CD4-positive, alpha-beta memory T cell (primary cell): ENCODE data around the gene GMEB1. TPM values are rescaled to one million over a fixed set of nuclear protein-coding genes. Genes with fewer than 3 reads are reported as not detected.
"Not testable (repeated sequence)": the region's sequence is repeated elsewhere in the genome, so short reads cannot be mapped to it uniquely, and the experiment has no call there.

Source experiments
- CTCF ChIA-PET: fragments of 350-600 bp; sonication (Branson Sonifier 250); formaldehyde crosslinking; loops from one replicate; lab custom pipeline; 2021; ENCODE audit warnings: inconsistent platforms; ENCODE audit not compliant: partially characterized antibody; lab: Charles Lee
- POLR2A ChIA-PET: fragments of 350-600 bp; sonication (Branson Sonifier 250); formaldehyde crosslinking; loops from one replicate; lab custom pipeline; 2021; ENCODE audit not compliant: partially characterized antibody; lab: Charles Lee
- DNase-seq, 5 donors: peaks; one replicate each; pipeline versions ENCODE4 v3.0.0 to v3.0.0-alpha.2; 2020 to 2022; ENCODE audit warnings: mixed read lengths in 1 of 5
- H3K27ac ChIP-seq: one replicate; pipeline ENCODE4 v1.7.0; 2013; ENCODE audit warnings: low read depth, low read length
- H3K27me3 ChIP-seq: 2 replicates; pipeline ENCODE4 v1.7.0; 2013; ENCODE audit warnings: mild to moderate bottlenecking, low read length, moderate library complexity; ENCODE audit not compliant: insufficient read depth
- H3K36me3 ChIP-seq: 2 replicates; pipeline ENCODE4 v1.7.0; 2013; ENCODE audit warnings: mild to moderate bottlenecking, low read length, moderate library complexity; ENCODE audit not compliant: insufficient read depth
- H3K4me1 ChIP-seq: 2 replicates; pipeline ENCODE4 v1.7.0; 2013; ENCODE audit warnings: mild to moderate bottlenecking, low read length, moderate library complexity; ENCODE audit not compliant: insufficient read depth
- H3K4me3 ChIP-seq, 2 donors: one replicate each; pipeline ENCODE4 v1.7.0; 2013; ENCODE audit warnings: low read length in 2 of 2, mild to moderate bottlenecking in 1 of 2
- H3K9me3 ChIP-seq, 2 donors: one replicate each; pipeline ENCODE4 v1.7.0; 2013; ENCODE audit warnings: low read length in 2 of 2, control low read depth in 1 of 2; ENCODE audit not compliant: control insufficient read depth in 1 of 2
- H3K27ac Mint-ChIP-seq, 7 donors: one replicate each; pipeline ENCODE4 v1.8.0; 2020 to 2021; ENCODE audit warnings: mixed read lengths in 7 of 7, mild to moderate bottlenecking in 6 of 7, inconsistent platforms in 3 of 7, moderate library complexity in 3 of 7
- H3K27me3 Mint-ChIP-seq, 2 donors: one replicate each; pipeline ENCODE4 v1.8.0; 2020 to 2021; ENCODE audit warnings: mixed read lengths in 2 of 2
- H3K36me3 Mint-ChIP-seq, 2 donors: one replicate each; pipeline ENCODE4 v1.8.0; 2020 to 2021; ENCODE audit warnings: mixed read lengths in 2 of 2, inconsistent platforms in 1 of 2, mild to moderate bottlenecking in 1 of 2
- H3K4me1 Mint-ChIP-seq, 4 donors: one replicate each; pipeline ENCODE4 v1.8.0; 2020 to 2021; ENCODE audit warnings: mixed read lengths in 4 of 4, mild to moderate bottlenecking in 1 of 4
- H3K4me3 Mint-ChIP-seq, 8 donors: one replicate each; pipeline ENCODE4 v1.8.0; 2020 to 2021; ENCODE audit warnings: mixed read lengths in 8 of 8, mild to moderate bottlenecking in 7 of 8, moderate library complexity in 6 of 8, inconsistent platforms in 3 of 8
- H3K9me3 Mint-ChIP-seq, 8 donors: one replicate each; pipeline ENCODE4 v1.8.0; 2020 to 2021; ENCODE audit warnings: mixed read lengths in 8 of 8, mild to moderate bottlenecking in 5 of 8, inconsistent platforms in 3 of 8, moderate library complexity in 1 of 8
- intact Hi-C: fragments of 100-400 bp; cut with micrococcal nuclease; formaldehyde crosslinking; loops from one replicate; pipeline ENCODE4 v1.15.1; 2023
- polyA plus RNA-seq, 2 donors: library from polyadenylated mRNA; unstranded; fragments of 300-500 nt; fragmentation: Illumina TruSeq; gene quantifications; one replicate each; pipeline ENCODE4 v1.2.3, GENCODE V29; 2021
- total RNA-seq, 2 experiments: library from RNA; stranded (reverse); gene quantifications; one replicate each; pipeline ENCODE4 v1.2.3, GENCODE V29; 2021

The GMEB1 gene
- total and polyA plus RNA-seq, 4 experiments from 2014 or later: 9.7 to 21.9 (median 19.9) TPM

GRCh38 chr1:28719332-28719619, 50.7 kb downstream of the GMEB1 start:
- Mint-ChIP-seq H3K27ac (peak overlapping the region in 4 of 7 donors; percentile 0 to 44 (median 28)), H3K4me1 (peaks cover 0 to 4% (median 1%) of the 10 kb centered on the region in 4 donors), H3K27me3 (no peaks in the 10 kb centered on the region), H3K9me3 (no peaks in the 10 kb centered on the region), H3K4me3 (no peak overlapping the region), H3K36me3 (peaks cover 8 to 15% of the 10 kb centered on the region in 2 donors)
- H3K27me3 ChIP-seq: no peaks in the 10 kb centered on the region
- H3K4me3 ChIP-seq: no peak overlapping the region
- H3K27ac ChIP-seq: no peak overlapping the region
- peaks cover 8% of the 10 kb centered on the region for H3K36me3 ChIP-seq
- H3K4me1 ChIP-seq: no peaks in the 10 kb centered on the region
- no peaks in the 10 kb centered on the region for H3K9me3 ChIP-seq
- intact Hi-C loops: no loop called here
- ChIA-PET CTCF (interaction anchor here (1.1 to 2.1 kb wide), 4 partner anchors 17 to 148 kb away, joined by 3 to 13 read pairs (median 5); partner anchors contain the start of genes TAF12 and YTHDF2), POLR2A (interaction anchor here (1.2 to 1.8 kb wide), 3 partner anchors 17 to 138 kb away, joined by 4 to 7 read pairs (median 4); partner anchors contain the start of genes TAF12 and YTHDF2)
- DNase-seq: no peak

GRCh38 chr1:28720376-28720775, 51.8 kb downstream of the GMEB1 start:
- Mint-ChIP-seq H3K27ac (peak overlapping the region in 3 of 7 donors; percentile 12 to 36 (median 29)), H3K4me1 (peaks cover 0 to 4% (median 1%) of the 10 kb centered on the region in 4 donors), H3K27me3 (peaks cover 0 to 2% of the 10 kb centered on the region in 2 donors), H3K9me3 (no peaks in the 10 kb centered on the region), H3K36me3 (peaks cover 3 to 7% of the 10 kb centered on the region in 2 donors), H3K4me3 (no peak overlapping the region)
- no peak for DNase-seq
- no peaks in the 10 kb centered on the region for H3K27me3 ChIP-seq
- ChIA-PET POLR2A (no interaction called here), CTCF (no interaction called here)
- H3K4me3 ChIP-seq: no peak overlapping the region
- no peak overlapping the region for H3K27ac ChIP-seq
- intact Hi-C loops: no loop called here
- H3K9me3 ChIP-seq: no peaks in the 10 kb centered on the region
- no peaks in the 10 kb centered on the region for H3K36me3 ChIP-seq
- no peaks in the 10 kb centered on the region for H3K4me1 ChIP-seq

DNA sequence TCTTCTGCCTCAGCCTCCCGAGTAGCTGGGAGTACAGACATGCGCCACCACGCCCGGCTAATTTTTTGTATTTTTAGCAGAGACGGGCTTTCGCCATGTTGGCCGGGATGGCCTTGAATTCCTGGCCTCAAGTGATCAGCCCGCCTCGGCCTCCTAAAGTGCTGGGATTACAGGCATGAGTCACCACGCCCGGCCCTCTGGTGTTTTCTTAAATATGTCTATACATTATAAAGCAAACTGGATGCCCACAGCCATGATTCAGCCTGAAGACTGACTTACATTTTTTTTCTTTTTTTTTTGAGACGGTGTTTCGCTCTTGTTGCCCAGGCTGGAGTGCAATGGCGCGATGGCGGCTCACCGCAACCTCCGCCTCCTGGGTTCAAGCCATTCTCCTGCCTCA, 53.3 kb downstream of the GMEB1 start:
- H3K4me1 ChIP-seq, H3K4me3 Mint-ChIP-seq, intact Hi-C loops, H3K36me3 Mint-ChIP-seq, H3K27me3 ChIP-seq, H3K27ac ChIP-seq, H3K9me3 ChIP-seq, H3K27me3 Mint-ChIP-seq, DNase-seq, H3K36me3 ChIP-seq, H3K4me3 ChIP-seq, H3K9me3 Mint-ChIP-seq, POLR2A ChIA-PET, H3K27ac Mint-ChIP-seq, H3K4me1 Mint-ChIP-seq: not testable (repeated sequence)
- CTCF ChIA-PET: interaction anchor here (1.0 to 1.1 kb wide), 3 partner anchors 15 to 155 kb away, joined by 3 read pairs; partner anchors contain the start of gene YTHDF2

DNA sequence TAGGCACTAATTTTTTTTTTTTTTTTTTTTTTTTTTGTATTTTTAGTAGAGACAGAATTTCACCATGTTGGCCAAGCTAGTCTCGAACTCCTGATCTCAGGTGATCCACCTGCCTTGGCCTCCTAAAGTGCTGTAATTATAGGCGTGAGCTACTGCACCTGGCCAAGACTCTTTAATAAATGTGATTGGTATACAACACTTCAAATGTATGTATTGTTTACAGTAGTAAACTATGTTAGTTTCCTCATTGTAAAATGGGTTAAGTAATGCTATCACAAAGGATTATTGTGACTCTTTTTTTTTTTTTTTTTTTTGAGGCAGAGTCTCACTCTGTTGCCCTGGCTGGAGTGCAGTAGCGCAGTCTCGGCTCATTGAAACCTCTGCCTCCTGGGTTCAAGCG, 56.8 kb downstream of the GMEB1 start:
- POLR2A ChIA-PET: interaction anchor here (1.1 kb wide), 1 partner anchor 11 kb away, joined by 3 read pairs; the partner anchor contains the start of gene YTHDF2
- H3K27me3 Mint-ChIP-seq, H3K4me1 ChIP-seq, H3K36me3 ChIP-seq, H3K4me3 ChIP-seq, H3K9me3 Mint-ChIP-seq, H3K27ac Mint-ChIP-seq, H3K4me3 Mint-ChIP-seq, H3K27ac ChIP-seq, DNase-seq, H3K27me3 ChIP-seq, H3K9me3 ChIP-seq, H3K4me1 Mint-ChIP-seq, intact Hi-C loops, H3K36me3 Mint-ChIP-seq: not testable (repeated sequence)
- CTCF ChIA-PET: interaction anchor here (1.5 kb wide), 1 partner anchor 10 kb away, joined by 4 read pairs; no protein-coding TSS in a partner anchor

GRCh38 chr1:28735961-28736449, 67.4 kb downstream of the GMEB1 start:
- no peak for DNase-seq
- H3K9me3 ChIP-seq: no peaks in the 10 kb centered on the region
- Mint-ChIP-seq H3K27me3 (peaks cover 0 to 2% of the 10 kb centered on the region in 2 donors), H3K27ac (peak overlapping the region; percentile 89 to 98 (median 94)), H3K9me3 (no peaks in the 10 kb centered on the region), H3K36me3 (peaks cover 13 to 28% of the 10 kb centered on the region in 2 donors), H3K4me3 (peak overlapping the region in 7 of 8 donors; percentile 92 to 98 (median 96)), H3K4me1 (peaks cover 15 to 47% (median 25%) of the 10 kb centered on the region in 4 donors)
- POLR2A ChIA-PET: interaction anchor here (0.5 to 9.0 kb wide), 36 partner anchors 9 to 867 kb away, joined by 3 to 182 read pairs (median 5); partner anchors contain the start of genes EPB41, GMEB1, MED18 and RNU11
- H3K4me1 ChIP-seq: peaks cover 37% of the 10 kb centered on the region
- no peaks in the 10 kb centered on the region for H3K27me3 ChIP-seq
- intact Hi-C loops: loop anchor here (1.0 to 2.0 kb wide), 8 partner anchors 67 to 489 kb away; partner anchors contain the start of genes RNU11, TAF12 and TRNAU1AP
- peak overlapping the region; percentile 90 for H3K27ac ChIP-seq
- H3K4me3 ChIP-seq: peak overlapping the region; percentile 49 to 53
- CTCF ChIA-PET: interaction anchor here (1.0 to 4.2 kb wide), 31 partner anchors 9 to 487 kb away, joined by 3 to 83 read pairs (median 6); partner anchors contain the start of genes GMEB1, RNU11, SRSF4 and TAF12
- peaks cover 19% of the 10 kb centered on the region for H3K36me3 ChIP-seq

DNA sequence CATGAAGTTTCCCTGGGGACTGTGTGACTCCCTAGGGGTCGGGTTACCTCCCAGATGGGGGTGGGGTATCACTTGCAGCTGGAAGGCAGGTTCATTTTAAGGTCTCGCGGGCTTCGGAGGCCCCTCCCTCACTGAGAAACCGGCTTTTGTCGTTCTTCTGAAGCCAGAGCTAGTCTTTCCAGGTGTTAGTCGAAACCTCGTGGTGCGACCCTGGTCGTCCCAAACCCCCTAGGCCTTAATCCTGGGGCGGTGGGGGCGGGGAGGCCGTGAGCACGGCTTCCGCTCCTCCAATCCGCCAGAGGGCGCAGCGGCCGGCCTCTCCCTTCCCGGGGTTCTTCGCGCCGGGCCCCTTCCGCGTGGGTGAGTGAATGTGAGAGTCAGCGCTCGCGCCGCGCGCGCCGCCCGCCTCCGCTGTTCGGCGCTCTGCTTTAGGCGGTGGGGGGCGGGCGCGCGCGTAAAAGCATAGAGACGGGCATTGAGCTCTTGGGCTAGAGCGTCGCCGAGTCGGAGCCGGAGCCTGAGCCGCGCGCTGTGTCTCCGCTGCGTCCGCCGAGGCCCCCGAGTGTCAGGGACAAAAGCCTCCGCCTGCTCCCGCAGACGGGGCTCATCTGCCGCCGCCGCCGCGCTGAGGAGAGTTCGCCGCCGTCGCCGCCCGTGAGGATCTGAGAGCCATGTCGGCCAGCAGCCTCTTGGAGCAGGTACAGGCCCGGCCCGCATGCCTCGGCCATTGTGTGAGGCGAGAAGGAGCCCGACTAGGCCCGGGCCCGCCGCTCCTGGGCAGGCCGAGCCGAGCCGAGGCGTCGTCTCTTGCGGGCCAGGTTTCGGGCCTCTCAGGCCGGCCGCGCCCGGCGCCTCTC, 68.1 kb downstream of the GMEB1 start, which contains the start of gene YTHDF2:
YTHDF2 (plus strand) TSS at position 491 of the 857 bp plus-strand sequence; CDS start at position 672, 181 bp downstream.
- peaks cover 18 to 51% (median 29%) of the 10 kb centered on the region in 4 donors for H3K4me1 Mint-ChIP-seq
- peak; percentile 97 for DNase-seq
- peaks cover 25% of the 10 kb centered on the region for H3K36me3 ChIP-seq
- H3K9me3 Mint-ChIP-seq: no peaks in the 10 kb centered on the region
- POLR2A ChIA-PET: interaction anchor here (0.5 to 9.0 kb wide), 40 partner anchors 10 to 1060 kb away, joined by 3 to 182 read pairs (median 4); partner anchors contain the start of genes EPB41, GMEB1, MED18 and PHACTR4
- peak within 1 kb of the TSS; percentile 92 to 99 (median 96) for H3K4me3 Mint-ChIP-seq
- H3K4me3 ChIP-seq: peak within 1 kb of the TSS; percentile 55 to 59
- H3K9me3 ChIP-seq: no peaks in the 10 kb centered on the region
- peaks cover 43% of the 10 kb centered on the region for H3K4me1 ChIP-seq
- intact Hi-C loops: loop anchor here (1.0 to 2.0 kb wide), 8 partner anchors 67 to 489 kb away; partner anchors contain the start of genes RNU11, TAF12 and TRNAU1AP
- CTCF ChIA-PET: interaction anchor here (0.6 to 4.2 kb wide), 37 partner anchors 9 to 488 kb away, joined by 3 to 83 read pairs (median 5); partner anchors contain the start of genes GMEB1, RNU11, SRSF4 and TAF12
- no peaks in the 10 kb centered on the region for H3K27me3 ChIP-seq
- H3K27ac ChIP-seq: peak within 1 kb of the TSS; percentile 90
- peaks cover 14 to 33% of the 10 kb centered on the region in 2 donors for H3K36me3 Mint-ChIP-seq
- H3K27ac Mint-ChIP-seq: peak within 1 kb of the TSS; percentile 93 to 98 (median 97)
- peaks cover 0 to 2% of the 10 kb centered on the region in 2 donors for H3K27me3 Mint-ChIP-seq
